Measurements from ENCODE around the gene DMGDH.

The DMGDH gene

DNA sequence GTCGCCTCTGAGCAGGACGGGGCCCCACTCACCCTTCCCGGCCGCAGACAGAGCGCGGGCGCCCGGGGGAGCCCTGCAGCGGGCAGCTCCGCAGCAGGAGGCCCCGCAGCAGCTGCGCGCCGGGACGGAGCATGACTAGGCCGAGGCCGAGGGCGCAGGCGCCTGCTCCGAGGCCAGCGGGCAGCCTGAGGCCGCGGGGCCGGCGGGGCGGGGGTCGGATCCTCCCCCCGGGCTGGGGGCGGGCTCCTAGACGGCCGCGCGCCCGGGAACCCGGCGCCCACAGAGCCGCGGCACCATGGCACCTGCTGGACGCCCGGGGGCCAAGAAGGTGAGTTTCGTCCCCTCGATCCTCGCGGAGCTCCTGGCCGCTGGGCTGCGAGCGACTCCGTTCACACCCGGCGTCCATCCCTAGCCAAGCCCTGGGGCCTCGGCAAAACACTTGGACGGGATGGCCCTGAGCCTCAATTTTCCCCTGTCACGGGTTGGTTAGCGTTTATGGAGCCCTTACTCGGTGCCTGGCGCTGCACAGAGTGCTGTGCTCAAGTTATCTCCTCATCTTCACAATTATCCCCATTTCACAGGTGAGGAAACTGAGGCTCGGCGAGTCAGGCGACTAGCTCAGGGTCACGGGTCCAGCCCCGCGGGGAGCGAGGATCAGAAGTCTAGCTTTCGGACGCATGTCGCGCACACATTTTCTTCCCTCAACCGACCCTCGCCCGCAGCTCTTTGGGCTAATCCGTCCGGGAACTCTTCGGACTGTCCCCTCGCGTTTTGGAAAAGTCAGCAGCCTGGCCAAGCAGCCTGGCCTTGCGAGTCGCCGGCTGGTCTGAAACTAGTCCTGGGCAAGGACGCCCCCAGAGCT is at the start of gene DMGDH, which contains the start of gene BHMT2:
Gene DMGDH, minus strand, starts transcription at position 187 of the 862 bp plus-strand sequence. Its CDS starts 54 bp downstream, at position 133.
Gene BHMT2, plus strand, starts transcription at position 280 of the 862 bp plus-strand sequence. Its CDS starts 16 bp downstream, at position 296.
- DNase-seq (ENCODE audit: low read depth in 2 of 2), result no peak

DNA sequence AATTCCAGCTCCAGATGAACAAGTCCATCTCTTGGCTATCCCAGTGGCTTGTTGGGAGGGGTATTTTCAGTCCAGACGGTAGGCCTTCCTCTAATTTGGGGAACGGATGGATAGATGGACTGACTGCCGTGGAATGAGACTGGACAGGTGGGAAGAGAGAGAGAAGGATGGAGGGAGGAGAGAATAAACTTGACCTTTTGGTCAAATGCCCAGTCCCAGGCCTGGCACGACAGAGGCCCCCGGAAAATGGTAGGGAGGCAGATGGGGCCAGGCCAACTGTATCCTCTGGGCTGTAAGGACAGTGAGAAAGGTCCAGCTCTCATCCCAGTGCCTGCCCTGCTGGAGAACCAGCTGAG is 43.2 kb upstream of the DMGDH start:
- DNase-seq (ENCODE audit: low read depth in 2 of 2), result no peak

DNA sequence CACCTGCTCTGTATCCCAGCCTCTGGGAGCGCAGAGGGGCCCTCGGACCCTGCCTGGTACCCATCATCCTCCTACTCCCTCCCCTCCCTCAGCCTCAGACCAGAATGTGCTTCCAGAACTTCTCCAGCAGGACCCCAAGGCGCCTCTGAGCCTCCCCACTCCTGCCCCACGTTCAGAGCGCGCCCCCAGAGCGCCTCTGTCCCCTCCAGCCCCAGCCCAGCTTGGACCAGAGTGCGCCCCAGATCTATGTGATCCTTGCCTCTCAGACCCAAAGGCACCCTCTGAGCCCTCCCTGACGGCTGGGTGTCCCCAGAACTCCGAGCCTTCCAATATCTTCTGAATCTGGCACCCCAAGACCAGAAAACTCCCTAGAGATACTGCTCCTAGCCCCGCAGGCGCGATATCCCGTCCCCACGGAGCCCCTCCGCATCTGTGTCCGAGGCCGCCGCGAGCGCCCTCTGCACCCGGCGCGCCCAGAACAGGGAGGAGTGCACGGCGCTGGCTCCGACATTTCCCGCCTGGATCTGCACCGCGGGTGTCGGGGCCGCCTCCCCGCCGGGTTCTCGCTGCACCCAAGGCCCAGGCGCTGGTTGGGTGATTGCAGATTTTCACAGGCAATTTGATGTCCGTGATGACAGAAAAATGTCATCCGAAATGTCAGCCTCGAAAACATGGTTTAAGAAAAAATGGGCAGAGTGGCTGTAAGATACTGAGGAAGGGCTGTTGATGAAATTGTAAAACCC is 42.7 kb upstream of the DMGDH start:
- DNase-seq (ENCODE audit: low read depth in 2 of 2), result no peak

- DNase-seq (ENCODE audit: low read depth in 2 of 2), result no peak
Observed at GRCh38 chr5:79111387-79111959, 42.0 kb upstream of the DMGDH start, which contains the start of gene BHMT. BHMT (plus strand) TSS chr5:79111809; CDS start chr5:79111886, 77 bp downstream.

GRCh38 chr5:79109527-79110492 is 40.3 kb upstream of the DMGDH start:
- DNase-seq (ENCODE audit: low read depth in 2 of 2), result peak in 1 of 2 donors; percentile 13

DNA sequence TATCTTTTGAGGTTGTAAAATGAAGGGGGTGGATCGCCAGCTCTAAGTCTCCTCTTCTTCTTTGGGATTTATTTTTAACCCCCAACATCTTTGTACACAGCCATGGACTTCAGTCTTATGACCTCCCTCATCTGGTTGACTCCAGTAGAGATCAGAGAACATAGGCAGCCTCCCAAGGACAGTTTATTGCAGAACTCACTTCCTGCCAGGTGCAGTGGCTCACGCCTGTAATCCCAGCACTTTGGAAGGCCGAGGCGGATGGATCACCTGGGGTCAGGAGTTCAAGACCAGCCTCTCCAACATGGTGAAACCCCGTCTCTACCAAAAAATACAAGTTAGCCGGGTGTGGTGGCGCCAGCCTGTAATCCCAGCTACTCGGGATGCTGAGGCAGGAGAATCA is 39.3 kb upstream of the DMGDH start:
- no peak for DNase-seq (ENCODE audit: low read depth in 2 of 2)

GRCh38 chr5:79108086-79108485 is 38.6 kb upstream of the DMGDH start:
- DNase-seq (ENCODE audit: low read depth in 2 of 2), result no peak

GRCh38 chr5:79107020-79107796 is 37.7 kb upstream of the DMGDH start:
- no peak for DNase-seq (ENCODE audit: low read depth in 2 of 2)

DNA sequence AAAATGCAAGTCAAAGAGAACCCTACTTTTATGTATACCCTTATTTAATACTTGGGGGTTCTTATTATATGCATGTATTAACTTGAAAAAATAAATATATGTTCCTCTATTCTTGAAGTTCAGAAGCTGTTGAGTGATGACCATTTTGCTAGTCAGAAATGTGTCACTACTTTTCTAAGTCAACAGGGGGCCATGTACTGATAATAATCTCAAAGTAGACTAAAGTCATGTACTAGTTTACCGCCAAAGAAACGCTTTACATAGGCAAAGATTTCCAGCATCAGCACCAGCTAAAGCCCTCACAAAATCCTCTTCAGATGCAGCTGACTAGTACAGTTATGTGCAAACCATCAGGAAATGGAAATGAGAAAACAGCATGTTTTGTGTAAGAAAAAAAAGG is 36.4 kb upstream of the DMGDH start:
- no peak for DNase-seq (ENCODE audit: low read depth in 2 of 2)

DNA sequence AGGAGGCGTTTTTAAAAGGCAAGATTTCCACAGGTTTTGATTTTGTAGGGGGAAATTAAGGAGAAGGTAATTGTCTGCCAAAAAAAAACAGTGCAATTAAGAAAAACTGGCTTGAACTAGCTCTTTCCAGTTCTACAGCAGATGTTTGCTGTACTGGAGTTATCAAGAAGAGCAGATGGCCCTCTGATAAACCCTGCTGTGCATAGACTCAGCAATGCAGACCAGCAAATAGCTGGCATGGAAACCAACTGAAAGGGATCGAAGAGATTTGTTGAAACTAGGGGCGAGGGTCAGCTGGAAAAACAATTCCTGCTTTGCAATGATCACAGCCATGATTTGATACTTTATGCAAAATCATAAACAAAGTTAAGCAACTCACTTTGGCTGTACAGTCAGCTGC is 24.3 kb upstream of the DMGDH start:
- DNase-seq (ENCODE audit: low read depth in 2 of 2), result no peak

DNA sequence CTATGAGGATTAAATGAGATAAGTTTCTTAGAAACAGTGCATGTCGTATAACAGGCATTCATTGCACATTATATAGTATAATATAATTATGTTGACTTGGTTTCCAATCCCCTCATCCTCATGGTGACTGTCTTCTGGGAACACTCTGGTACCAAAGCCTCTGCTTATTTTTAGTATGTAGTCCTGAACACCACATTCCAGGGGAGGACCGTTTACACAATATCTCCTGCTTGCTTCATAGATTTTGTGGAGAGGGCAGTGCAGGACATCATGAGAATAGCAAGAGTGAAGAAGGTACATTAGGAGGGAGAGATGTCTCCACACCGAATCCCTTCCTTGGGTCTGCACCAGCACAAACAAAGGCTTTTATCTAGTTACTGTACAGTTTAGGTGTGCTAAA is 21.6 kb upstream of the DMGDH start:
- DNase-seq (ENCODE audit: low read depth in 2 of 2), result no peak

GRCh38 chr5:79088507-79088906 is 19.0 kb upstream of the DMGDH start:
- DNase-seq (ENCODE audit: low read depth in 2 of 2), result no peak

GRCh38 chr5:79086116-79086515 is 16.6 kb upstream of the DMGDH start:
- DNase-seq (ENCODE audit: low read depth in 2 of 2), result no peak

- DNase-seq (ENCODE audit: low read depth in 2 of 2), result no peak
Observed at GRCh38 chr5:79081779-79082178, 12.3 kb upstream of the DMGDH start.

DNA sequence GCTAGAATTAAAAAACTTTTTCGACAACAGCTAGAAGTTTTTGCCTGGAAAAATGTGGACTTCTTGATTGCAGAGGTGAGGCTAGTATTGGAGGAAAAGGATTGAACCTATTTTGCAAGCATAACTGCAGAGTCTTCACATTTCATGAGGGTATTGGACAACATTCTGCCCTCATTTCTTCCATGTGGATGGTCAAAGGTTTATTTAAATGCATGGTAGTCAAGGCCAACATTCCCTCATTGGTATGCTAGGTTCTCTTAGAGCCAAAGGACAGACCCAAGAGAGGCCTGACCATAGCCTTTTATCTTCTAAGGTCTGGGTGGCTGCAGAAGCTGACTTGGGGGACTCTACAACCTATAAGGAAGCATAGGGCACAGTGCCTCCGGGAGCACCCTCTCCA is 11.3 kb upstream of the DMGDH start:
- no peak for DNase-seq (ENCODE audit: low read depth in 2 of 2)

DNA sequence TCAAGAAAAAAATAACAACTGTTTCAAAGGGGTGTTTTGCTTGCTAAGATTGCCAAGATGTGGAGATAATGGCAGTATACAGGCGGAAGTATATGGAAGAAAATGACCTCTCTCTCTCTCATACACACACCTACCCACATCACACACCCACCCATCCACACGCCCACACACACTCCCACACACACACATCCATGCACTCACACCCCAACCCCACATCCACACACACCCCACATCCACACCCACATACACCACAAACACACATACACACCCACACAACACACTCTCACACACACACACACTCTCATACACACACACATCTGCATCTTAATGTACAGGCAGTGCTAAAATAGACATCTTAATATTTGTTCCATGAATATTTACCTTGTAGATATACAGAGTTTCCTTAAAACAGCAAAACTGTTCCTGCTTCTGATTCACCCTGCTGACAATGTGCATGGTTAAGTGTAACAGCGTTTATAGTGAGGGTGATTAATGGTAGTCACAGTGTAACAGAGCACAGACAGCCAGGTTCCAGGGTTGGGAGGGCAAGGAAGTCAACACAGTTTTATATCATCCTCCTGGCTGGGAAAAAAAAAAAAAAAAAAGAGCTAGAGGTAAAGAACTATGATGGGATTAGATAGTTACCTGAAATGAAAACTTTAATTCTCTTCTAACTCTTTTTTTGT is 8.3 kb upstream of the DMGDH start:
- DNase-seq (ENCODE audit: low read depth in 2 of 2), result no peak

- no peak for DNase-seq (ENCODE audit: low read depth in 2 of 2)
Observed at GRCh38 chr5:79076819-79077218, 7.3 kb upstream of the DMGDH start.

DNA sequence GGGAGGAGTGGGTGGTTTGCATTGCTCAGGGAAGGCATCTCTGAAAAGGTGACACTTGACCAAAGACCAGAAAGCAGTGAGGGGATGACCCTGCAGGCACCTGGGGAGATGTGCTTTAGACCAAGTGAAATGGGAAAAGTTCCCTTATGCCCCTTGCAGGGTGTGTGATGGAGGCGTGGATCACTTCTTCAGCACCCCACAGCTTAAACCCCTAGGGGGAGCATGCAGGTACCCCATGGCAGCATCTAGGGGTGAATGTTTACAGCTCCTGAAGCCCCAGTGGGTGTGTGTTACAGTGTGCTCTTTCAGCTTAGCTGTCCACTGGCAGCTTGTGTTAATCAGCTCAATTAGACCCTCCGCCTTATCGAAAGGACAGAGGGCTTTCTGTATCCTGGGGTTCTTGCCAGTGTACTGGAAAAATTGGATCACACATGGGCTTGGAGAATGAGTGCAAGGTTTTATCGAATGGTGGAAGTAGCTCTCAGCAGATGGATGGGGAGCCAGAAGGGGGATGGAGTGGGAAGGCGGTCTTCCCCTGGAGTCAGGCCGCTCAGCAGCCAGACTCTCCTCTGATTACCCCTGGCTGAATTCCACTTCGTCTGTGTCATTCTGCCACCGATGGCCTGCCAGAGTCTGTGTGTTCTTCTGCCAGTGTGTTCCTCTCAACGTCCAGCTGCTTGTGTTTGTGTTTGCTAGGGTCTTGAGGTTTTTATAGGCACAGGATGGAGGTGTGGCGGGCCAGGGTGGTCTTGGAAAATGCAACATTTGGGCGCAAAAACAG is 6.4 kb upstream of the DMGDH start:
- DNase-seq (ENCODE audit: low read depth in 2 of 2), result no peak

GRCh38 chr5:79074641-79075040 is 5.2 kb upstream of the DMGDH start:
- DNase-seq (ENCODE audit: low read depth in 2 of 2), result no peak

All from stimulated activated CD8-positive, alpha-beta memory T cell treated with anti-CD3 and anti-CD28 coated beads, Interleukin-2, amount 100 ng/mL, for 48 hours (primary cell).